GM18511 (cell line): Measurements from ENCODE around the gene TEX101.
A peak's percentile ranks its signal among the peaks of the same experiment; 100 is the strongest.

Source experiments
- ATAC-seq: cut with Tn5 transposase; IDR thresholded peaks from one replicate; pipeline ENCODE4 v1.9.1; 2021; ENCODE audit warnings: mild to moderate bottlenecking, moderate library complexity; ENCODE audit not compliant: unreplicated experiment

The TEX101 gene

DNA sequence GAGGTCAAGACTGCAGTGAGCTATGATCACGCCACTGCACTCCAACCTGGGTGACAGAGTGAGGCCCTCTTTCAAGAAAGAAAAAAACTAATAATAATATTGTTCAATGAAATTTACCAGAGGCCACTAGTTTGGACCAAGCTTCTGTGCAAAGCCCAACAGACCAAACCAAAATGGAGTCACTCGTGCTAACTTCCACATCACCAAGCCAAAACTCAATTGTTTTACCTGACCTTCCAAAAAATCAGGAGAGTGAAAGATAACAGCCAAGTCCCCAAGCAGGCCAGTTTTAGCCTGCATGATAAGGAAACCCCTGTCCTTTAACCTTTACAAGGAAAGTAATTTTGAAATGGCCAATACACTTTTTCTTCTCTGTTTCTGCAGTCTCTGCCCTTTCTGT, 30.7 kb downstream of the TEX101 start:
- ATAC-seq, result no peak

DNA sequence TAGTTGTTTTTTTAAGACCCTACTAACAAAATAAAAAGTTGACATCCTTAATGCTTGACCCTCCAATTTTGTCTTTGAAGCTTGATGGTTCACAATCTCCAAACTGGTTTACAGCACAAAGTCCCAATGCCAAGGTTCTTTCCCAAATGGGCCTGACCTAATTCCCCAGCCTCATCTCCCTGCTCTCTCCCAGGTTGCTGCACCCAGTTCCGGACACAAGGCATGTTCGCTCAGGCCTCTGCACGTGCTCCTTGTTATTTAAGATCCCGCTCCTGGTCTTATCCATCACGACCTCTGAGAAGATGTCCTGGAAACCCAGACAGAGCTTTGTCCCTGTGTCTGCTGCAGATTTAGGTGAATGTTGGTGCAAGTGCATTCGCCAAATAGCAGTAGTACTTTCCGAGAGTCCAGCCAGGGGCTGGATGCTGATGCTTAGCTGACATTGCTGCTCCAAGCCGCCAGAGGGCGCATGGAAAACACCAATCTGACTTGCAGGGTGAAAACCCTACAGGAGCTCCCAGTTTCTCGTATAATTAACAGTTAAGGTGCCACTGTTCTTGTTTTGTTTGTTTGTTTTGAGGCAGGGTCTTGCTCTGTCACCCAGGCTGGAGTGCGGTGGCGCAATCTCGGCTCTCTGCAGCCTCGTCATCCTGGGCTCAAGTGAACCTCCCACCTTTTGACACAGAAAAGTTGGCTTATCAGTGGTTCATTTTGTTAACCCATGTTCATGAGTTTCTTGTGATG, 32.2 kb downstream of the TEX101 start:
- peak; percentile 48 for ATAC-seq

DNA sequence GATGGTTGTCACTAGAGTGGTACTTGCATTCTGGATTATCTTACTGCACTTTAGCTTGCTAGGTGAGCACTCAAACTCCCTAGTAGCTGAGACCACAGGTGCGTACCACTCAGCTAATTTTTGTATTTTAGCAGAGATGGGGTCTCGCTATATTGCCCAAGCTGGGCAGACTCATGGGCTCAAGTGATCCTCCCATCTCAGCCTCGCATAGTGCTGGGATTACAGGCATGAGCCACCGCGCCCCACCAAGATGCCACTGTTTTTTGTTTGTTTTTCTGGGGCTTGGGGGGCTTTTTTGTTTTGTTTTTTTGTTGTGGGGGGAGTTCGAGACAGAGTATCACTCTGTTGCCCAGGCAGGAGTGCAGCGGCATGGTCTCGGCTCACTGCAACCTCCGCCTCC, 33.0 kb downstream of the TEX101 start:
- no peak for ATAC-seq

DNA sequence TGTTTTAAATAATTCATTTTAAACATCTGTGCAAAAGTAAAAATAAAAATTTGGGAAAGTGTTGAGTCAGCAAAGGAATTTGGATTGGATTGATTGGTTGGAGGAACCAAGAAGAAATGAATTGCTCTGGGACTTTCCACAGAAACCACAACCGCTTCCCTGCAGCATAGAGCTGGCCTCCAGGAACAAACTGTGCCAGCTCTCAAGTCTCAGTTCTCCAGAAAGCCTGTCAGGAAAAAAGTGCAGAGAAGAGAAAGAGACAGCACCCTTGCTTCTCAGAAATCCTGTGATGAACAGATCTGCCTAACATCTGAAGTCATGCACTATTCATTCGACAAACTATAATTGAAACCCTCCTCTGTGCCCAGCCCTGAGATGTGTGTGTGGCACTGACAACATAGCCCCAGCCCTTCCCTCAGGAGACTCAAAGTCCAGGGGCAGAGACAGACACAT, 35.9 kb downstream of the TEX101 start:
- no peak for ATAC-seq

DNA sequence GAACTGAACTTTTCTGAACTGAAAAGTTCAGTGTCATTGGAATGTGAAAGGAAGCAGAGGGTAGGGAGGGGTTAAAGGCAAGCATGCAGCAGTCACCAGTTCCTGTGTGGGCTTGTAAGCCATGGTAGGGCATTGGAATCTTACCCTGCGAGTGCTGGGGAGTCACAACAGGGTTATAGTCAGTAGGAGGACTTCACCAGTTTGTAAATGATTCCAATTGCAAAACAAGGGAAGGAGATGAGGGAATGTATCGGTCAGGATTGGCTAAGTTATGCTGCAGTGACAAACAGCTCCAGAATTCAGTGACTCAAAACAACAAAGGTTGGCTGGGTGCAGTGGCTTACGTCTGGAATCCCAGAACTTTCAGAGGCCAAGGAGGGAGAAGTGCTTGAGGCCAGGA, 37.9 kb downstream of the TEX101 start:
- no peak for ATAC-seq

DNA sequence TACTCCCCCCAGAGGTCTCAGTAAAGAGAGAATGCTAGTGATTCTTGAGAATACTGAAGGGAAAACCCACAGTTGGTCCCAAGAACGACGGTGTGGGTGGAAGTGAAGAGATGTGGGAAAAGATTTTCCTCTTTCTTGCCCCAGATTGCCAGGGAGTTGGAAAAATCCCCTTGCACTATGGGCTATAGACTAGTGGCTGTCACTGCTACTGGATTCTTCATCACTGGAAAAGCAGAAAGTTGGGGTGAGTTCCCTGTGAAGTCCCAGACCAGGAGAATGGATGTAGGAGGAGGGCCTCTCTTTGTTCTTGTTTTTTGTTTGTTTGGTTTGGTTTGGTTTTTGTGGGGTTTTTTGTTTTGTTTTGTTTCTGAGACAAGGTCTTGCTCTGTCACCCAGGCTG, 39.3 kb downstream of the TEX101 start:
- ATAC-seq, result no peak

DNA sequence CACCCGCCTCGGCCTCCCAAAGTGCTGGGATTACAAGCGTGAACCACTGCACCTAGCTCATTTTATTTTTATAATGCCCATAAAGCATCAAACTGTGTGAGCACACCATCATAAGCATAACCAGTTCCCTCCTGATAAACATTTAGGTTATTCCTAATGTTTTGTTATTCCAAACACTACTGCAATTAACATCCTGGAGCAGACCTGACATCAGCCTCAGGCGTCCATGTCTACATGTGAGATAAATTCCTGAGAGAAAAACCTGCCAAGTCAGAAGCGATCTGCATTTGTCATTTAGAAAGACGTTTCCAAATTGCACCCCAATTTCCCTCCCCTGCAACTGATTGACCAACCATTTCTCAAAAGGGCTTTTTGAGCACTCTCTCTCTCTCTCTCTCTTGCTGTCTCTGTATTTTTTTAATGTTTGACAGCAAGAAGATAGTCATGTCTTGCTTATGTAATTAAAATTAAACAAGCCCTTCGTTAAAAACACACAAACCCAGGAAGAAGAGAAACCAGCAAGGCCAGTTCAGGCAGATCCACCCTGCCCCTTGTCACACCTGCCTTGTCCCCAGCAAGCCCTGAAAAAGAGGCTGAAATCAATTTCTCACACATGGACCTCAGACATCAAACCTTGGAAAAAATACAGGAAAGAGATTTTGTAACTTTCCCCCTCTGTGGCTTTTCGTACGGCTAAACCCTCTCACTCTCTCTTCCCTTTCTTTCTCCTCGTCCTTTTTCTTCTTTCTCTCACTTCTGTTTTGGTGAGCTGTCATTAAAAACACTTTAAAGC, 40.8 kb downstream of the TEX101 start:
- no peak for ATAC-seq

DNA sequence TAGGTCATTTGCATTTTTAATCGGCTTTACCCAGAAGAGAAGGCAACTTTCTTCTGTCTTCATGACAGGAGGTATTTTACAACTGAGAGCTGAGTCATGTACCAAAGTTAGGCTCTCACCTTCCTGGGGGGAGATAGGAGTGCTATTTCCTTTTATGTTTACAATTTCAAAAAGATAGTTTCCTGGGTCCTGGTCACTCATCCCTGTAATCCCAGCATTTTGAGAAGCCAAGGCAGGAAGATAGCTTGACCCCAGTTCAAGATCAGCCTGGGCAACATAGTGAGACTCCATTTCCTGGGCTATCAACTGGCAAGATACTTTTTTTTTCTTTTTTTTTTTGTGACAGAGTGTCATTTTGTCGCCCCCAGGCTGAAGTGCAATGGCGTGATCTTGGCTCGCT, 43.1 kb downstream of the TEX101 start:
- no peak for ATAC-seq

DNA sequence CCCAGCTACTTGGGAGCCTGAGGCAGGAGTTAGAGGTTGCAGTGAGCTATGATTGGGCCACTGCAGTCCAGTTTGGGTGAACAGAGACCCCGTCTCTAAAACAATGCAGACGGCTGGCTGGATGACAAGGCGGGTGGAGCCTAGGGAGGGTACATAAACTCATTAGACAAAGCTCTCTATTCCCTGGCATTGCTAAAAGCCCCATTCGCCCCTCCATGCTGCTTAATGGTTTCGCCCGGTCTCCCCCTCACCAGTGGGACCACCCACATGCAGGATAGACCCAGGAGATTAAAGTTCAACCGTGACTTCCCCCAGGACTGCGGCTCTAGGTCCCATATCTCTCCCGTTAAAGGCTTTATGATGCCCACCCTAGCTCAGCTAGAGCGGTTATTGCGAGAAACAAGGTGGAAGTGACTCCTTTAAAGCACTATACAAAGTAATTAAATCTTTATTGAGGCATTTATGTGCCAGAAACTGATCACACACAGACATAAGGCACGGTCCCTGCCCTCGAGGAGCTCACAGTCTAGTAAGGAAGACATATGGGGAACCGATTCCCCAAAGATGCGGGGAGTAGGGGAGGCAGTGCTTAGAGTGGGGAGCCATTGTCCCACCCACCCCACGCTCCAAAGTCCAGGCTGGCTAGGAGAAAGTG, 45.8 kb downstream of the TEX101 start:
- no peak for ATAC-seq

DNA sequence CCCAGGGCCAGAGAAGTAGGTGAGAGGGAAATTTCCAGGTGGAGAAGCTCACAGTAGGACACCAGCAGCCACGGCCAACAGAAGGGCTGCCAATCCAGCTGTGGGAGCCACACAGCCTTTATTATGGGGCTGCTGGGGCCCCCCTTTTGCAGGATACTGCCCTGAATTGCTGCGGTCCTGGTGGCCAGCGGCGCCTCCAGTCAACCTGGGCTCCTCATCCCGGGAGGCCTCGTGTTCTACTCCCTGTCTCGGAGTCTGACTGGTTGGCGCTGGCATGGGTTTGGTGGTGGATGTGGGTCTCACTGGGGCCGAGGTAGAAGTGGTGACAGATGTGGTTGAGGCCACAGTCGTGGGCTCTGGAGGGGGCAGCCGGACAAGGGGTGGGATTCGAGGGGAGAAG, 46.6 kb downstream of the TEX101 start:
- no peak for ATAC-seq

DNA sequence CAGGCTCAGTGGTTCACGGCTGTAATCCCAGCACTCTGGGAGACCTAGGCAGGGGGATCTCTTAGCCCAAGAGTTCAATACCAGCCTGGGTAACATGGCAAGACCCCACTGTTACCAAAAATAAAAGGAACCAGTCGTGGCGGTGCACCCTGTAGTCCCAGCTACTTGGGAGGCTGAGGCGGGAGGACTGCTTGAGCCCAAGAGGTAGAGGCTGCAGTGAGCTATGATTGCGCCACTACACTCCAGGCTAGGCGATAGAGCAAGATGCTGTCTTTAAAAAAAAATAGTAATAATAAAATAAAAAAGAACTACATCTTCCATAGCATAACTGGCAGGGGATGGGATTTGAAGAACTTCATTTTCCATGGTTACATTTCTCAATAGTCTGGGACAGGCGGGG, 47.7 kb downstream of the TEX101 start:
- ATAC-seq, result no peak

DNA sequence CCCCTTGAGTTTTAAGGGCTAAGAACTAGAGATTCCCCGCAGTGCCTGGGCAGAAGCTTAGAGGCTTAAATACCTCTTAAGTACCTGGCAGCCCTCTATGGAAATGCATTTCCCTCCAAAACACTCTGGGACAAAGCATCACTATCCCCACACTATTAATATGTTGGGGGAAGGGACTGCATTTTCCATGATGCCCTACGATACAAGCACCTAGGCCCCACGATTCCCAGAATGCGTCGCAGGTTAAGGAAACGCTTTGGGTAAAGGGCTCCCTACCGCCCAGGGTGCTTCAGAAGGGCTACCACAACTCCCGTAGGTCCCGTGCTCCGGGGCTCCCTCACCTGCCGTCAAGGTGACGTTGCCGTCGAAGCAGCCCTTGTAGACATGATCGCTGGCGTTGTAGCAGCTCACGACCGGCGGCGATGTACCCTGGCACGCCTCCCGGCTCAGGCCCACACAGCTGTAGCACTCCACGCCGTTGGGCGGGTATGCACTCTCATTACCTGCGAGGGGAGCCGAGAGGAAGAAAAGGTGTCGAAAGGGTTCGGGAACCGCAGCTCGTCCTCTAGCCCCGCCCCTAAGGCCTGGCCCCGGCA, 48.2 kb downstream of the TEX101 start:
- ATAC-seq, result no peak

DNA sequence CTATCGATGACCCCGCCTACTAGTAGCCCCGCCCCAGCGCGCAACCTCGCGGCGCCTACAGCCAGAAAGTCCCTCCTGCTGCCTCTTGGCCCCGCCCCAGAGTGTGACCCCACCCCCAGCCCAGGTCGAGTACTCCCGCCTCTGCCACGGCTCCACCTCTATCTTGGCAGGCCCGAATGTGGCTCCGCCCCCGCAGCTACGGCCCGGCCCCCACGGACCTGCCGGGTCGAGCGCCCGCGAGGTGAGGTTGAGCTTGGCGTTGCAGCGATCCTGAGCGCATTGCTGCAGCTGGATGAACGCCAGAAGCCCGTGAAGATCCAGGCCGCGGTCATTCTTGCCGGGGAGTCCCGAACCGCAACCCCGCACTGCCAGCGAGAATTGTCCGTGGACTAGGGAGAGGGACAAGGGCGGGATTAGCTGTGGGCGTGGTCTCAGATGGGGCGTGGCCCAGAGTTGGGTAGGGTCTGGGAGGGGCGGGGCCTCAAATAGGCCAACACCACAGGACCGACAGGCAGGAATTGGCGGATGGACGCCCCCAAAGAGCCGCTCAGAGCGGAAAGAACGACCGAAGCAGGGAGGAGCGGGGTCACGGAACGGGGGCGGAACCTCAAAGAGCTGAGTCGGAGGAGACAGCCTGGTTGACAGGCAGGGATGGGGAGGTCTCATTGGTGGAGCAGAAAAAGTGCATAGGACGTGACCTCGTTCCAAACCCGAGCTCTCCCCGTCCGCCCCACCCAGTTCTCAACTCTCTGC, 48.9 kb downstream of the TEX101 start:
- peak; percentile 89 for ATAC-seq

DNA sequence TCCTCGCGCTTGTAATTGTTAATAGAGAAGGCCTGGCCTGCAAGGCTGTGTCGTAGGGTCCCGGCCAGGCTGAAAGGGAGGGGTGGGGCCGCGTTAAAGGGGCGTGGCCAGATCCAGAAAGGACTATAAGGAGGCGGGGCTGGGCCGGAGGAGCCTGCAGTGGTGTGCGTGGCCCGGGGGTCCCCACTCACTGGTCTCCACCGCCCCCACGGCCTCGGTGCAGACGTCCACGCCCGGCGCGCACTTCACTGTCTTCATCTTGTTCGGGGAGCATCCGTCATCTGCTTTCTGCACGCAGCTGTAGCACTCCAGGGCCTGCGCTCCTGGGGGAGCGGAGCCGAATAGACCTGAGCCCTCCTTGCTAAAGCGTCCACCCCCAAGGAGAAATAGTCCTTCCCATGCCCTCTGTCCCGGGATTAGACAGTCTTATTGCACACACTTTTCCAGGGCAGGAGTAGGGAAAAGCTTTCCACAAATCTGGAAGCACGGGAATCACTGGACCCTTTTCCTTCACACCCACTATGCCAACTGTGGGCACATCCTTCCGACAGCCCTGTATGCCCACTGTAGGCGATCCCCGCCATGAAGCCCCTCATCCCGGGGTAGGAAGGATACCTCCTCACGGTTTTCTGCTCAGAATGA, 49.6 kb downstream of the TEX101 start:
- ATAC-seq, result peak; percentile 54

DNA sequence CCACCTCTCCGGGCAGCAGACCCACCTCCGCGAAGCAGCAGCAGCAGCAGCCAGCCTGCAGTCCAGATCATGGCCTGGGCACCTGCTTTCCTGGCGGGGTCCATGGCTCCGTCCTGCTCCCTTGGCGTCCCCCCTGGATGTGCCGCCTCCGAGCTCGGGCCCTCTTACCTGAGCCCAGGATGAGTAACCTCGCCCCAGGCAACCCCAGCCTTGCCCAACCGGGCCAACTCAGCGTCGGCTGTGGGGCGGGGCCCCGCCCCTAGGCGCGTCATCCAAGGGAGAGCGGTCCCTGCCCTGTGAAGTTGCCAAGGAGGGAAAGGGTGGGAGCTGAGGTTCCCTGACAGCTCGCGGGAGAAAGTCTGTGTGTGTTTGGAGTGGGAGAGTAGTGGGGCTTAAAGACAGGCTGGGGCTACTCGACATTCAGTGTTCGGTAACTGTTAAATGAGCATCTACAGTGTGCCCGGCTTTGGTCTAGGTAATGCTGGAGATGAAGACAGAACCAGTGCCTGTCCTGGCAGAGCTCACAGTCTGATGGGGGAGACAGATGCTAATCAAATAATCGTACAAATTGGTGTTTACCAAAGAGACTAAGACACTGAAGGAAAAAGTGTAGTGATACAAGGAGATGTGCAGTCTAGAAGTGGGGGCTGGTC, 50.9 kb downstream of the TEX101 start, which contains the start of gene LYPD3:
Gene LYPD3, minus strand, starts transcription at position 141 of the 653 bp plus-strand sequence. Its CDS starts 37 bp downstream, at position 104.
- ATAC-seq, result no peak

DNA sequence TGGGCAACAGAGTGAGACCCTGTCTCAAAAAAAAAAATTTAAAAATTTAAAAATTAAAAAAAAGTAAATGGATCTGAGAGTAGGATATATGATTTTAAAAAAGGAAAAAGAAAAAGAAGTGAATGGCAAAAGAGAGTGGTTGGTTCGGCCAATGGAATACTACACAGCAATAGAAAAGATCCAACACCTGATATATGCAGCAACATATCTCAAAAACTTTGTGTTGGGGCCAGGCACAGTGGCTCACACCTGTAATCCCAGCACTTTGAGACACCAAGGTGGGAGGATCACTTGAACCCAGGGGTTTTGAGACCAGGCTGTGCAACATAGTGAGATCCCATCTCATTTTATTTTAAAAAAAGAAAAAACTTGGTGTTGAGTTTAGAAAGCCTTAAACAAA, 52.1 kb downstream of the TEX101 start:
- ATAC-seq, result no peak

DNA sequence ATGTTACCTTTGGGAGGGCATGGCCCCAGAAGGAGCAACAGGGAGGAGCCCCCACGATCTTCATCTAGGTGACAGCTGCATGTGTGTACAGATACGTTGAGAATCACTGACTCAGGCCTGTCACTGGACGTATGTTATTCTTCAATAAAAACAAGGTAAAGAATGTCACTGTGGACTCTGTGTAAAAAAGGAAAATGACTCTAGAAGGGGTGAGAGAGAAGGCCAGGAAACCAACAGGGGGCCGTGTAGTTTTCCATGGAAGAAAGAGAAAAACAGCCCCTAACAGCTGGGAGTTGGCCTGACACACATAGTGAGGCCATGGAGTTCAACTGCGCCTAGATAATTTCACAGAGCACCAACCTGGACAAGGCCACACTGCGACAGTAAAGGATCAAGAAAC, 52.6 kb downstream of the TEX101 start:
- ATAC-seq, result no peak

DNA sequence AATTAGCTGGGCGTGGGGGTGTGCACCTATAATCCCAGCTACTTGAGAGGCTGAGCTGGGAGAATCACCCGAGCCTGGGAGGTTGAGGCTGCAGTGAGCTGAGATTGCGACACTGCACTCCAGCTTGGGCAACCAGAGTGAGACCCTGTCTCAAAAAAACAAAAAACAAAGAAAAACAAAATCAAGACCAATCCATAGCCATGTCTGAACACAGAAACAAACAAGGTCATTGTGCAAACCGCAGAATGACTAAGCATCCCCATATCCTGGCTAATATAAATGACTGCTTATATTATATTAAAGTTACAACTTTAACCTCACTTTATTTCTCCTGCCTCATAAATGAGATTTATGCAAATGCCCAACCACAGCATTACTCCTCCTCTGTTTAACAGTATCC, 53.0 kb downstream of the TEX101 start:
- ATAC-seq, result no peak
